Measurements from ENCODE around the gene ZNF444. TPM values are rescaled to one million over a fixed set of nuclear protein-coding genes. Genes with fewer than 3 reads are reported as not detected.

The ZNF444 gene
- total and polyA plus RNA-seq, 9 of the 15 experiments (the other 6 are each of a cell fraction or from before 2014, with no cell fraction given): 0.39 to 40.0 (median 6.9) TPM

DNA sequence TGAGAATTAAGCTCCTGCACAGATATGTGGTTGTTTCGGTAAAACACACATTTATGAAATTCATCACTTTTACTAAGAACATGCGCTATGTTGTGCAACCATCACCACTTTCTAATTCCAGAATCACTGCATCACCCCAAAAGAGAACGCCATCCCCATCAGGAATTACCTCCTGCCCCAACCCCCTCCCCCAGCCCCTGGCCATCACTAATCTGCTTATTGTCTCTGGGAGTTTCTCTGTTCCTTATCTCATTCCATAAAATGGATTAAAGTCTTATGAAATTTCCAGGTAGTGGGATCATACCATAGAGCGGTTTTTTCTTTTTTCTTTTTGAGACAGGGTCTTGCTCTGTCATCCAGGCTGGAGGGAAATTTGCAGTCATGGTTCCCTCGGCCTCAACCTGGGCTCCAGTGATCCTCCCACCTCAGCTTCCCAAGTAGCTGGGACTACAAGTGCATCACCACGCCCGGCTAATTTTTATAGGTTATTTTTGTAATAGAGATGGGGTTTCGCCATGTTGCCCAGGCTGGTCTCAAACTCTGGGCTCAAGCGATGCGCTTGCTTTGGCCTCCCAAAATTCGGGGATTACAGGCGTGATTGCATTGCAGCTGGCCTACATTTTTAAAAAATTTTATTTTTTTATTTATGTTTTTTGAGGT is 53.0 kb downstream of the ZNF444 start:
- in situ Hi-C loops (cut with MboI): no loop called here
- FAIRE-seq: no peak
- POLR2A ChIA-PET: no interaction called here

More for the DNA sequence above, 53.0 kb downstream of the ZNF444 start:
- intact Hi-C loops (cut with micrococcal nuclease): no loop called here
- peaks cover 0 to 3% of the 10 kb centered on the region in 2 experiments; a peak in 3 of 5 replicates for H3K4me1 ChIP-seq (replicated peaks in 1 of 2; ENCODE audit: control insufficient read depth in 2 of 2, insufficient read depth in 2 of 2, low read length in 2 of 2)
- H3K9me1 ChIP-seq (ENCODE audit: control insufficient read depth, insufficient read depth, low read length): no peaks in the 10 kb centered on the region
- no peaks in the 10 kb centered on the region for H3K79me2 ChIP-seq (ENCODE audit: control insufficient read depth, insufficient read depth, low read length)
- no peaks in the 10 kb centered on the region for H3K9me3 ChIP-seq (replicated peaks; ENCODE audit: control insufficient read depth, insufficient read depth, low read depth, low read length)
- ATAC-seq (no peak), DNase-seq (ENCODE audit: extremely low read depth in 1 of 4, low spot score in 3 of 4) (no peak)
- CTCF ChIA-PET (ENCODE audit: low intra/inter-chr PET ratio): no interaction called here
- TF ChIP-seq, protein P1, sequence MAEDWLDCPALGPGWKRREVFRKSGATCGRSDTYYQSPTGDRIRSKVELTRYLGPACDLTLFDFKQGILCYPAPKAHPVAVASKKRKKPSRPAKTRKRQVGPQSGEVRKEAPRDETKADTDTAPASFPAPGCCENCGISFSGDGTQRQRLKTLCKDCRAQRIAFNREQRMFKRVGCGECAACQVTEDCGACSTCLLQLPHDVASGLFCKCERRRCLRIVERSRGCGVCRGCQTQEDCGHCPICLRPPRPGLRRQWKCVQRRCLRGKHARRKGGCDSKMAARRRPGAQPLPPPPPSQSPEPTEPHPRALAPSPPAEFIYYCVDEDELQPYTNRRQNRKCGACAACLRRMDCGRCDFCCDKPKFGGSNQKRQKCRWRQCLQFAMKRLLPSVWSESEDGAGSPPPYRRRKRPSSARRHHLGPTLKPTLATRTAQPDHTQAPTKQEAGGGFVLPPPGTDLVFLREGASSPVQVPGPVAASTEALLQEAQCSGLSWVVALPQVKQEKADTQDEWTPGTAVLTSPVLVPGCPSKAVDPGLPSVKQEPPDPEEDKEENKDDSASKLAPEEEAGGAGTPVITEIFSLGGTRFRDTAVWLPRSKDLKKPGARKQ (CRISPR knock-in tag; IDR thresholded peaks at IDR 0.05): no peak
- TF ChIP-seq ZNF584 (CRISPR knock-in tag; IDR thresholded peaks at IDR 0.05; ENCODE audit: low read depth) (no peak), ZKSCAN3 (CRISPR knock-in tag; IDR thresholded peaks at IDR 0.05) (no peak), NFYB (IDR thresholded peaks at IDR 0.05; ENCODE audit: extremely low read depth, insufficient read length) (no peak), NBN (IDR thresholded peaks at IDR 0.05; ENCODE audit: low read depth) (no peak), EHMT2 (IDR thresholded peaks at IDR 0.05) (no peak)
- TF ChIP-seq, protein P2, sequence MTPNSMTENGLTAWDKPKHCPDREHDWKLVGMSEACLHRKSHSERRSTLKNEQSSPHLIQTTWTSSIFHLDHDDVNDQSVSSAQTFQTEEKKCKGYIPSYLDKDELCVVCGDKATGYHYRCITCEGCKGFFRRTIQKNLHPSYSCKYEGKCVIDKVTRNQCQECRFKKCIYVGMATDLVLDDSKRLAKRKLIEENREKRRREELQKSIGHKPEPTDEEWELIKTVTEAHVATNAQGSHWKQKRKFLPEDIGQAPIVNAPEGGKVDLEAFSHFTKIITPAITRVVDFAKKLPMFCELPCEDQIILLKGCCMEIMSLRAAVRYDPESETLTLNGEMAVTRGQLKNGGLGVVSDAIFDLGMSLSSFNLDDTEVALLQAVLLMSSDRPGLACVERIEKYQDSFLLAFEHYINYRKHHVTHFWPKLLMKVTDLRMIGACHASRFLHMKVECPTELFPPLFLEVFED (CRISPR knock-in tag; conservative IDR thresholded peaks at IDR 0.05): no peak
- TF ChIP-seq, protein P3, sequence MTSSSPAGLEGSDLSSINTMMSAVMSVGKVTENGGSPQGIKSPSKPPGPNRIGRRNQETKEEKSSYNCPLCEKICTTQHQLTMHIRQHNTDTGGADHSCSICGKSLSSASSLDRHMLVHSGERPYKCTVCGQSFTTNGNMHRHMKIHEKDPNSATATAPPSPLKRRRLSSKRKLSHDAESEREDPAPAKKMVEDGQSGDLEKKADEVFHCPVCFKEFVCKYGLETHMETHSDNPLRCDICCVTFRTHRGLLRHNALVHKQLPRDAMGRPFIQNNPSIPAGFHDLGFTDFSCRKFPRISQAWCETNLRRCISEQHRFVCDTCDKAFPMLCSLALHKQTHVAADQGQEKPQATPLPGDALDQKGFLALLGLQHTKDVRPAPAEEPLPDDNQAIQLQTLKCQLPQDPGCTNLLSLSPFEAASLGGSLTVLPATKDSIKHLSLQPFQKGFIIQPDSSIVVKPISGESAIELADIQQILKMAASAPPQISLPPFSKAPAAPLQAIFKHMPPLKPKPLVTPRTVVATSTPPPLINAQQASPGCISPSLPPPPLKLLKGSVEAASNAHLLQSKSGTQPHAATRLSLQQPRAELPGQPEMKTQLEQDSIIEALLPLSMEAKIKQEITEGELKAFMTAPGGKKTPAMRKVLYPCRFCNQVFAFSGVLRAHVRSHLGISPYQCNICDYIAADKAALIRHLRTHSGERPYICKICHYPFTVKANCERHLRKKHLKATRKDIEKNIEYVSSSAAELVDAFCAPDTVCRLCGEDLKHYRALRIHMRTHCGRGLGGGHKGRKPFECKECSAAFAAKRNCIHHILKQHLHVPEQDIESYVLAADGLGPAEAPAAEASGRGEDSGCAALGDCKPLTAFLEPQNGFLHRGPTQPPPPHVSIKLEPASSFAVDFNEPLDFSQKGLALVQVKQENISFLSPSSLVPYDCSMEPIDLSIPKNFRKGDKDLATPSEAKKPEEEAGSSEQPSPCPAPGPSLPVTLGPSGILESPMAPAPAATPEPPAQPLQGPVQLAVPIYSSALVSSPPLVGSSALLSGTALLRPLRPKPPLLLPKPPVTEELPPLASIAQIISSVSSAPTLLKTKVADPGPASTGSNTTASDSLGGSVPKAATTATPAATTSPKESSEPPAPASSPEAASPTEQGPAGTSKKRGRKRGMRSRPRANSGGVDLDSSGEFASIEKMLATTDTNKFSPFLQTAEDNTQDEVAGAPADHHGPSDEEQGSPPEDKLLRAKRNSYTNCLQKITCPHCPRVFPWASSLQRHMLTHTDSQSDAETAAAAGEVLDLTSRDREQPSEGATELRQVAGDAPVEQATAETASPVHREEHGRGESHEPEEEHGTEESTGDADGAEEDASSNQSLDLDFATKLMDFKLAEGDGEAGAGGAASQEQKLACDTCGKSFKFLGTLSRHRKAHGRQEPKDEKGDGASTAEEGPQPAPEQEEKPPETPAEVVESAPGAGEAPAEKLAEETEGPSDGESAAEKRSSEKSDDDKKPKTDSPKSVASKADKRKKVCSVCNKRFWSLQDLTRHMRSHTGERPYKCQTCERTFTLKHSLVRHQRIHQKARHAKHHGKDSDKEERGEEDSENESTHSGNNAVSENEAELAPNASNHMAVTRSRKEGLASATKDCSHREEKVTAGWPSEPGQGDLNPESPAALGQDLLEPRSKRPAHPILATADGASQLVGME (CRISPR knock-in tag; IDR thresholded peaks at IDR 0.05): no peak
- H3K36me3 ChIP-seq (ENCODE audit: control insufficient read depth, insufficient read depth, low read length): no peaks in the 10 kb centered on the region
- H4K20me1 ChIP-seq (replicated peaks; ENCODE audit: control insufficient read depth, insufficient read depth, low read length): no peaks in the 10 kb centered on the region
- H3K9ac ChIP-seq (ENCODE audit: insufficient read depth in 1 of 2, low read depth in 2 of 2, low read length in 2 of 2): no peak overlapping the region
- H3K27ac ChIP-seq (ENCODE audit: extremely low read depth, low read depth, low read length): no peak overlapping the region
- BruUV-seq (replicated peaks): no TSS peak
- 41% methylated on average over 10 of the region's 12 CpGs for WGBS (ENCODE audit: insufficient coverage, low coverage, missing lambda C conversion rate)
- no peak overlapping the region for H3K4me2 ChIP-seq (ENCODE audit: insufficient read depth, low read length)
- no peak overlapping the region for H3K4me3 ChIP-seq
- H2AFZ ChIP-seq (ENCODE audit: low read depth, low read length): no peak overlapping the region
- no peaks in the 10 kb centered on the region; a peak in 1 of 5 replicates for H3K27me3 ChIP-seq (ENCODE audit: control insufficient read depth in 2 of 2, insufficient read depth in 2 of 2, low read length in 2 of 2)
